Neural crest cell (in vitro differentiated cells): ENCODE data around the gene RNU1-1. TPM values are rescaled to one million over a fixed set of nuclear protein-coding genes. Genes with fewer than 3 reads are reported as not detected.
"Not testable (repeated sequence)": the region's sequence is repeated elsewhere in the genome, so short reads cannot be mapped to it uniquely, and the experiment has no call there.

Experiments used
- DNase-seq: peaks from one replicate; pipeline ENCODE4 v3.0.0; 2021; ENCODE audit warnings: low read depth, mixed read lengths, low spot score
- H3K27ac Mint-ChIP-seq: one replicate; pipeline ENCODE4 v1.8.0; 2021; ENCODE audit warnings: mild to moderate bottlenecking, mixed read lengths; ENCODE audit not compliant: unreplicated experiment
- H3K27me3 Mint-ChIP-seq: 2 replicates; pipeline ENCODE4 v1.8.0; 2021; ENCODE audit warnings: low read depth, mild to moderate bottlenecking, mixed read lengths
- H3K36me3 Mint-ChIP-seq: 2 replicates; pipeline ENCODE4 v1.8.0; 2021; ENCODE audit warnings: low read depth, mild to moderate bottlenecking, mixed read lengths
- H3K4me1 Mint-ChIP-seq: 2 replicates; pipeline ENCODE4 v1.8.0; 2021; ENCODE audit warnings: mixed read lengths
- H3K4me3 Mint-ChIP-seq: one replicate; pipeline ENCODE4 v1.8.0; 2021; ENCODE audit warnings: mild to moderate bottlenecking, mixed read lengths
- H3K9me3 Mint-ChIP-seq: 2 replicates; pipeline ENCODE4 v1.8.0; 2021; ENCODE audit warnings: mixed read lengths
- total RNA-seq: library from RNA; stranded (reverse); gene quantifications from 2 replicates; pipeline ENCODE4 v1.2.1, GENCODE V29; 2021

RNU1-1 gene
- total RNA-seq, 1 donor from 2014 or later = 3,042 TPM

DNA sequence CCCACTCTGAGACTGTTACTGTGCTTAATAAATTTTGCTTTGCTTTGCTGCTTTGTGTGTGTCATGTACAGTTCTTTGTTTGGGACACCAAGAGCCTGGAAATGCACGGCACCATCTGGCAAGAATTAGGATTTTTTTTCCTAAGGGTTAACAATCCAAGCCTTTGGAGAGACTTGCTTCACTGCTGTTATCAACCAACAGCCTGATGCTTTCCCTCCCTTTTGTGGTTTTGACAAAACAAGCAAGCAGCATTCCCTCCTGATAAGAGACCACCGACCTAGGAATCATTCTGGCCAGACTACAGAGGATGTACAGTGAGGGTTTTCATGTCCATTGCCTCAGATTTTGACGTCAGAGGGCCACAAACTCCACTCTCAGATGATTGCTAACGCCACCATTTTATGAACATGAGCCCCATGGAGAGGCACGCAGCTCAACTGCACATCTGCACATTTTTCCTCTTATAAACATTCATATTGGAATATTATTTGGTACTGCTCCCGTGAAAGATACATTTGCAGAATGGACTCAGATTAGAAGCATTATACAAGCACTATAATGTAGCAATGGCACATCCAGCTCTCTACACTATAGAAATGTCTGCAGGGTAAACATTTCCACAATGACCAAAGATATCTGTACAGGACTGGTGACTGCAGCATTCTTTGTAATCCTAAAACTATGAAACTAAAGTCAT, 5.3 kb upstream of the RNU1-1 start:
- DNase-seq, H3K27ac Mint-ChIP-seq, H3K4me1 Mint-ChIP-seq, H3K9me3 Mint-ChIP-seq, H3K36me3 Mint-ChIP-seq, H3K4me3 Mint-ChIP-seq: not testable (repeated sequence)
- H3K27me3 Mint-ChIP-seq = peaks cover 64% of the 10 kb centered on the region

DNA sequence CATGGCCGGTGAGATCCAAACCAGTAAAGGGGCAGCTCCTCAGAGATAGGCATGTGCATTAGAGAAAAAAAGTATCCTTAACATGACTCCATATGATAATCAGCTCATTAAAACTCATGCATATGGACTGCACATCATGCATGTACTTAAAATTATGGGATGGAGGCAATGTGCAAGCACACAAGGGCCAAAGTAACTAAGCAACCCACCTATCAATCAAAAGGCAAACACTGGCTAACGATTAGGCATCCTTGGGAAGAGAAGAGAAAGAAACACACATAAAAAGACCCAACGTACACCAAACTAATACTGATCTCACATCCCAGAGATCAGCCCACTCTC, 4.8 kb upstream of the RNU1-1 start:
- H3K27me3 Mint-ChIP-seq = peaks cover 59% of the 10 kb centered on the region
- DNase-seq, H3K4me1 Mint-ChIP-seq, H3K36me3 Mint-ChIP-seq, H3K4me3 Mint-ChIP-seq, H3K9me3 Mint-ChIP-seq, H3K27ac Mint-ChIP-seq: not testable (repeated sequence)

- H3K27ac Mint-ChIP-seq, H3K4me1 Mint-ChIP-seq, H3K36me3 Mint-ChIP-seq, H3K9me3 Mint-ChIP-seq, DNase-seq, H3K4me3 Mint-ChIP-seq: not testable (repeated sequence)
- peaks cover 44% of the 10 kb centered on the region for H3K27me3 Mint-ChIP-seq
Observed at GRCh38 chr1:16516694-16517410, 2.8 kb upstream of the RNU1-1 start.

- DNase-seq = peak; percentile 49
- H3K27ac Mint-ChIP-seq, H3K36me3 Mint-ChIP-seq: not testable (repeated sequence)
Observed at GRCh38 chr1:16513412-16514106, 526 bp downstream of the RNU1-1 start.

DNA sequence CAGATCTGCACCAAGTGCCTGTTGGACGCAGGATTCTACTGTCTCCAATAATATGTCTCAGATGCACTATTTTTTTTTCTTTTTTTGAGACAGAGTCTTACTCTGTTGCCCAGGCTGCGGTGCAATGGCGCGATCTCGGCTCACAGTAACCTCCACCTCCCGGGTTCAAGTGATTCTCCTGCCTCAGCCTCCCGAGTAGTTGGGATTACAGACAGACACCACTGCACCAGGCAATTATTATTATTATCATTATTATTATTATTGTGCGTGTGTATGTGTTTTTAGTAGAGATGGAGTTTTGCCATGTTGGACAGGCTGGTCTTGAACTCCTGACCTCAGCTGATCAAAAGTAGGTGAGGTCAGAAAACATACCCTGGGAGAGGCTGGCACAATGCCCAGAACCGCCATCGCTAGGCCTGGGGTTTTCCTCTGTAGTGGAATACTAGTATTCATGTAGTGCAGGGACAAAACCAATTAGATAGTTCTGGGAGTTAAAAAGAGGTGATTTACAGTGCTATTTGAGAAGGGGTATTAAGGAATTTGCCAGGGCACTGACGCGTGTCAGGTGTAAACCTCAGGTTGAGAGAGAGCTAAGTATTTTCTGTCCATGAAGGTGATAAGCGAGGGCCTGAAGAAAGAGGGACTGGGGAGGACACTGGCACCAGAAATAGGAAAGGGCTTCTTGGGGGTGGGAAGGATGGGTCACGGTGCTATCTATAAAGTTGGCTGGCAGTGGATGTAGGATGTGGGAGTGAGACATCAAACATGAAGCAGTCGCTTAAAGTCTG, 1.3 kb downstream of the RNU1-1 start:
- H3K27ac Mint-ChIP-seq, DNase-seq, H3K36me3 Mint-ChIP-seq, H3K4me3 Mint-ChIP-seq, H3K4me1 Mint-ChIP-seq, H3K27me3 Mint-ChIP-seq, H3K9me3 Mint-ChIP-seq: not testable (repeated sequence)

More at GRCh38 chr1:16513412-16514106, 526 bp downstream of the RNU1-1 start:
- H3K27me3 Mint-ChIP-seq = peaks cover 13% of the 10 kb centered on the region
- not testable (repeated sequence) for H3K4me3 Mint-ChIP-seq, H3K9me3 Mint-ChIP-seq, H3K4me1 Mint-ChIP-seq

GRCh38 chr1:16511926-16512325, 2.2 kb downstream of the RNU1-1 start:
- H3K27ac Mint-ChIP-seq, H3K36me3 Mint-ChIP-seq, DNase-seq, H3K9me3 Mint-ChIP-seq, H3K4me1 Mint-ChIP-seq, H3K27me3 Mint-ChIP-seq, H3K4me3 Mint-ChIP-seq: not testable (repeated sequence)

DNA sequence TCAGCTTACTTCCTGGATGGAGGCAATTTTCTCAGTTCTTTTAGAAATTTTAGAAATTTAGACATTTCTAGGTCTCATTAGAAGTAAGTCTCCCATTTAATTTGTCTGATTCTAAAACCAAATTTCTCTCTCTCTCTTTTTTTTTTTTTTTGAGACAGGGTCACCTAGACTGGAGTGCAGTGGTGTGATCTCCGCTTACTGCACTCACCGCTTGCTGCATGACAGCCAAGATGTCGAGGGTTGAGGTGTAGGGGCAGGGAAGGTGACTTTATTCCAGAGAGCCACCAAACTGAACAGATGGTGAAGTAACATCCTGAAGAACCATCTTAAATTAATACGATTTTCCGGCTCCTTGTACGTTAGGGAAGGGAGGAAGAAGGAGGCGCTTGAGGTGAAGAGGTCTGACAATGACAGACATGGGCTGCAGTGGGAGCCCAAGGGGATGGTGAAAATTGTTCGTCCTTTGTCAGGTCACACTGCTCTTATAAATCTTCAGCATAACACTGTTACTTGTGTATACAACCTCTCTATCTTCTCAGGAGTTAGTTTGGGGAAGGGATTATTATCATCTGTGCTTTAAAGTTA, 5.1 kb downstream of the RNU1-1 start:
- H3K9me3 Mint-ChIP-seq, H3K36me3 Mint-ChIP-seq, H3K27ac Mint-ChIP-seq, H3K4me3 Mint-ChIP-seq, H3K27me3 Mint-ChIP-seq, H3K4me1 Mint-ChIP-seq: not testable (repeated sequence)
- peak; percentile 43 for DNase-seq

- not testable (repeated sequence) for H3K27ac Mint-ChIP-seq, H3K4me3 Mint-ChIP-seq, H3K9me3 Mint-ChIP-seq, H3K27me3 Mint-ChIP-seq, H3K36me3 Mint-ChIP-seq, H3K4me1 Mint-ChIP-seq, DNase-seq
Observed at GRCh38 chr1:16506364-16507136, 7.5 kb downstream of the RNU1-1 start.

GRCh38 chr1:16505870-16506269, 8.2 kb downstream of the RNU1-1 start:
- DNase-seq, H3K4me3 Mint-ChIP-seq, H3K36me3 Mint-ChIP-seq, H3K9me3 Mint-ChIP-seq, H3K27me3 Mint-ChIP-seq, H3K27ac Mint-ChIP-seq, H3K4me1 Mint-ChIP-seq: not testable (repeated sequence)
